Spleen (tissue), 7 donors: ENCODE measurements around the gene WHRN.

Experiments
- POLR2A ChIP-seq, 3 donors: fragments of 450-650 bp; IDR thresholded peaks; one replicate each; pipeline ENCODE4 v1.5.1; 2017; ENCODE audit warnings: antibody characterized with exemption in 3 of 3, mild to moderate bottlenecking in 1 of 3
- TF ChIP-seq, protein P1 (sequence below), 11 experiments: fragments of 200-600 bp in 7 of 11; fragments of 450-650 bp in 4 of 11; sonication (generic) in 4 of 11; IDR thresholded peaks in 8 of 11; conservative IDR thresholded peaks in 3 of 11; 1 replicate in 7 of 11; 2 replicates in 4 of 11; pipeline versions ENCODE4 v1.4.0 to v1.8.0; 2016 to 2021; ENCODE audit warnings: antibody characterized with exemption in 11 of 11, inconsistent platforms in 4 of 11, mild to moderate bottlenecking in 1 of 11
- donor health status: DM: no; HTN: no; CAD: no; lungs with moderate emphysema.
- donor health status: DM: no; HTN: no; CAD: no.
- donor health status: DM: no; HTN: no; CAD: no.

DNA sequence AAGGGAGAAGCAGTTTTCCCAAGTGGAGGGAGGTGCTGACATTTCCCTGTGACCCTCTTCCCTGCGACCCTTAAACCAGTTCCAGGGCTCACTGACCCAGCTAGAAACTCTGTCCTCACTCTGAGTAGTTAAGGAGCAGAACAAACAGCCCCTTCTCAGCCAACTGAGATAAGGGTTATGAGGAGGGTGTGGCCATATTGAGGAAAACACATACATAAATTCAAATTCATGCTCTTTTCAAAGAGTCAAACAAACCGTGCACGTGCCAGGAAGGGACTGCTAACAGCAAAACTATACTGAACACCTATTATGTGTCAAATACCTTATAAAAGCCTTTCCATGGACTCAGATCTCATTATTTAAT is 112.5 kb downstream of the WHRN start:
- TF ChIP-seq, protein P1, sequence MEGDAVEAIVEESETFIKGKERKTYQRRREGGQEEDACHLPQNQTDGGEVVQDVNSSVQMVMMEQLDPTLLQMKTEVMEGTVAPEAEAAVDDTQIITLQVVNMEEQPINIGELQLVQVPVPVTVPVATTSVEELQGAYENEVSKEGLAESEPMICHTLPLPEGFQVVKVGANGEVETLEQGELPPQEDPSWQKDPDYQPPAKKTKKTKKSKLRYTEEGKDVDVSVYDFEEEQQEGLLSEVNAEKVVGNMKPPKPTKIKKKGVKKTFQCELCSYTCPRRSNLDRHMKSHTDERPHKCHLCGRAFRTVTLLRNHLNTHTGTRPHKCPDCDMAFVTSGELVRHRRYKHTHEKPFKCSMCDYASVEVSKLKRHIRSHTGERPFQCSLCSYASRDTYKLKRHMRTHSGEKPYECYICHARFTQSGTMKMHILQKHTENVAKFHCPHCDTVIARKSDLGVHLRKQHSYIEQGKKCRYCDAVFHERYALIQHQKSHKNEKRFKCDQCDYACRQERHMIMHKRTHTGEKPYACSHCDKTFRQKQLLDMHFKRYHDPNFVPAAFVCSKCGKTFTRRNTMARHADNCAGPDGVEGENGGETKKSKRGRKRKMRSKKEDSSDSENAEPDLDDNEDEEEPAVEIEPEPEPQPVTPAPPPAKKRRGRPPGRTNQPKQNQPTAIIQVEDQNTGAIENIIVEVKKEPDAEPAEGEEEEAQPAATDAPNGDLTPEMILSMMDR (IDR thresholded peaks at IDR 0.05 in 8 of 11, conservative IDR thresholded peaks at IDR 0.05 in 3 of 11), result no peak
- TF ChIP-seq POLR2A (IDR thresholded peaks at IDR 0.05), result no peak
